Activated CD8-positive, alpha-beta memory T cell treated with anti-CD3 and anti-CD28 coated beads for 24 hours (primary cell): Measurements from ENCODE around the gene GRK5.
"Not testable (repeated sequence)": the region's sequence is repeated elsewhere in the genome, so short reads cannot be mapped to it uniquely, and the experiment has no call there.

Source experiments
- DNase-seq: peaks from one replicate; pipeline ENCODE4 v3.0.0-alpha.2; 2020

Gene GRK5

DNA sequence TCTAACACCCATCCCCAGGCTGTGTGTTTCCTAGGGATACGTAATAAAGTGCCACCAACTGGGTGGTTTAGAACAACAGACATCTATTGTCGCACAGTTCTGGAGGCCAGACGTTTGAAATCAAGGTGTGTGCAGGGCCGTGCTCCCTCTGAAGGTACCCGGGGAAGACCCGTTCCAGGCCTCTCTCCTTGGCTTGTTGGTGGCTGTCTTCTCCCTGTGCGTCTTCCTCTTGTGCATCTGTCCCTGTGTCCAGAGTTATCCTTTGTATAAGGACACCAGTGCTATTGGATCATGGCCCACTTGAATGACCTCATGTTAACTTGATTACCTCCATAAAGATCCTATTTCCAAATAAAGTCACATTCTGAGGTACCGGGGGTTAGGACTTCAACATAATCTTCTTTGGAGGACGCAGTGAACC, 15.6 kb downstream of the GRK5 start:
- no peak for DNase-seq

DNA sequence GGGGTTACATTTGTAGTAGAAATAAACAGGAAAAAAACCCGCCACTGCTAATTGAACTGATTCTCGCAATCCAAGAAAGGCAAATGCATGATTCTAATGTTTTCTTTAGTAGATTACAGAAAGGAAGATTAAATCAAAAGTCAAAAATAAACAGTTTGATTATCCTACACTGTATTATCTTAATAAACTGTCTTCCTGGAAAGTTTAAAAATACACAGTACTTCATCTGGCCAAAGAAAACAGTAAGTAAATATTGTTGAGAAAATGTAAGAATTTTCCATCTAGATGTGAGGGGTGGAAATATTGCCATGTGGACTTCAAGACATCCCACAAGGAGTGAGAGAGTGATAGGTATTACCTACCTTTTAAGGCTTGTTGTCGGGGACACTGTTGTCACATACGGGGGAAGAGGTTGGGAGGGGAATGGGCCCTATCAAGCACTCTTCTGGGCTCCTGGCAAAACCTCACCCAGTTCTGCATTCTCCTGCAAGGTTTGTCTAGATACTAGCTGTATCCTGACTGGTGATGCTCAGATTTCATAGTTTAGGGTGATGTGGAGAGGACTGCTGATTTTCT, 17.8 kb downstream of the GRK5 start:
- DNase-seq = no peak

DNA sequence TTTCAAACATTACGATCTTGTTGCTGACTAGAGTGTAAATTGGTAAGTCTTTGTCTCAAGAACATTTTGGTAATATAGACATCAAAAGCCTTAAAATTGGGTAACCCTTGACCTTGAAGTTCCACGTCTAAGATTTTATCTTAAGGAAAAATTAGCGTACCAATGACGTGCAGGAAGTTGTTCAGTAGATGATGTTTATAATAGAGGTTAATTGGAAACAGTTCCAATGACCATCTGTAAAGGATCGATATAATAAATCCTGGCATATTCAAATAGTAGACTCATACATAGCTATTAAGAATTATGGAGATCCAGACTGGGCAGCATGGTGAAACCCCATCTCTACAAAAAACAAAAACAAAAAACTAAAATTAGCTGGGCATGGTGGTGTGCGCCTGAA, 20.5 kb downstream of the GRK5 start:
- no peak for DNase-seq

DNA sequence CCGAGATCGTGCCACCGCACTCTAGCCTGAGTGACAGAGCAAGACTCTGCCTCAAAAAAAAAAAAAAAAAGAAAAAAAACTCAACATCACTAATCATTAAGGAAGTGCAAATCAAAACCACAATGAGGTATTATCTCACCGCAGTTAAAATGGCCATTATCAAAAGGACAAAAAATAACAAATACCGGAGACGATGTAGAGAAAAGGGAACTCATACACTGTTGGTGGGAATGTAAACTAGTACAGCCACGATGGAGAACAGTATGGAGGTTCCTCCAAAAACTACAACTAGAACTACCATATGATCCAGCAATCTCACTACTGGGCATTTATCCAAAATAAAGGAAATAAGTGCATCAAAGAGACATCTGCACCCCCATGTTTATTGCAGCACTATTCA, 24.3 kb downstream of the GRK5 start:
- DNase-seq = no peak

GRCh38 chr10:119232439-119232838, 25.1 kb downstream of the GRK5 start:
- not testable (repeated sequence) for DNase-seq

- DNase-seq = no peak
Observed at GRCh38 chr10:119233123-119233820, 25.9 kb downstream of the GRK5 start.

- DNase-seq = no peak
Observed at GRCh38 chr10:119233821-119234220, 26.4 kb downstream of the GRK5 start.

- DNase-seq = no peak
Observed at GRCh38 chr10:119235356-119235755, 28.0 kb downstream of the GRK5 start.

GRCh38 chr10:119237722-119238436, 30.5 kb downstream of the GRK5 start:
- DNase-seq = no peak

- DNase-seq = no peak
Observed at GRCh38 chr10:119238577-119238976, 31.2 kb downstream of the GRK5 start.

- not testable (repeated sequence) for DNase-seq
Observed at GRCh38 chr10:119239015-119239414, 31.6 kb downstream of the GRK5 start.

DNA sequence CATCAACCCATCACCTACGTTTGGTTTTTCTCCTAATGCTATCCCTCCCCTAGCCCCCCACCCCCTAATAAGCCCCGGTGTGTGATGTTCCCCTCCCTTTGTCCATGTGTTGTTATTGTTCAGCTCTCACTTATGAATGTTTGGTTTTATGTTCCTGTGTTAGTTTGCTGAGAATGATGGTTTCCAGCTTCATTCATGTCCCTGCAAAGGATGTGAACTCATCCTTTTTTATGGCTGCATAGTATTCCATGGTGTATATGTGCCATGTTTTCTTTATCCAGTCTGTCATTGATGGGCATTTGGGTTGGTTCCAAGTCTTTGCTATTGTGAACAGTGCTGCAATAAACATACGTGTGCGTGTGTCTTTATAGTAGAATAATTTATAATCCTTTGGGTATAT, 32.3 kb downstream of the GRK5 start:
- not testable (repeated sequence) for DNase-seq

GRCh38 chr10:119241066-119241465, 33.7 kb downstream of the GRK5 start:
- no peak for DNase-seq

DNA sequence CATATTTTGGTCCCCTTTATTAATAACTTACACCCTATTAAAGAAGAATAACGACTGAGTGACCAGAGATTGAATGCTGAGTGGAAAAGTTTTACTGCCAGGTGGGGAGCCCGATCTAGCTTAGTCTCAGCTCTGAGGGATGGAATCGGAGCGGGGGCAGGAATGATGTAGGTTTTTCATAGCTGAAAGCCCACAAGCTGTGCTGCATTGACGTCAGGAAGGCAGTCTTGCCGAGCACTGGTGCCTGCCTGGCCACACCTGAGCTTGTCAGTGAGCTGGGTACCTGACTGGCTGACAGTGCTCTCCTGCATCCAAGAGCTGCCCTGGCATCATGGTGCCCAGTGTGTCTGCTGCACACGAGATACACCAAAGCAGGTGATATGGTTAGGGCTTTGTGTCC, 34.8 kb downstream of the GRK5 start:
- DNase-seq = no peak

- no peak for DNase-seq
Observed at GRCh38 chr10:119243488-119243887, 36.1 kb downstream of the GRK5 start.

DNA sequence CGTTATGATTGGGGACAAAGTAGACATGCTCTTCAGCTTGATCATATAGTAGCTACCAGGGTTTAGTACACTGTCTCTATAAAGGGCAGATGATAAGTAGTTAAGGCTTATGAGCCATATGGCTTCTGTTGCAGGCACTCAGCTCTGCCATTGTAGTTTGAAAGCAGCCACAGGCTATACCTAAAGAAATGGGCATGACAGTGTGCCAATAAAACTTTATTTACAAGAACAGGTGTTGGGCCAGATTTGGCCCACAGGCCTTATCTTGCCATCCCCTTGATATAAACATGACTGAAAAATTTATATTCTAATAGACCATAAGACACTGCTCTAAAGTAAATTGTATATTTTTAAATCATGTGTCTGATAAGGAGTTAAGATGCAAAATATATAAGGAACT, 36.6 kb downstream of the GRK5 start:
- DNase-seq = no peak

GRCh38 chr10:119245272-119245671, 37.9 kb downstream of the GRK5 start:
- DNase-seq = no peak

DNA sequence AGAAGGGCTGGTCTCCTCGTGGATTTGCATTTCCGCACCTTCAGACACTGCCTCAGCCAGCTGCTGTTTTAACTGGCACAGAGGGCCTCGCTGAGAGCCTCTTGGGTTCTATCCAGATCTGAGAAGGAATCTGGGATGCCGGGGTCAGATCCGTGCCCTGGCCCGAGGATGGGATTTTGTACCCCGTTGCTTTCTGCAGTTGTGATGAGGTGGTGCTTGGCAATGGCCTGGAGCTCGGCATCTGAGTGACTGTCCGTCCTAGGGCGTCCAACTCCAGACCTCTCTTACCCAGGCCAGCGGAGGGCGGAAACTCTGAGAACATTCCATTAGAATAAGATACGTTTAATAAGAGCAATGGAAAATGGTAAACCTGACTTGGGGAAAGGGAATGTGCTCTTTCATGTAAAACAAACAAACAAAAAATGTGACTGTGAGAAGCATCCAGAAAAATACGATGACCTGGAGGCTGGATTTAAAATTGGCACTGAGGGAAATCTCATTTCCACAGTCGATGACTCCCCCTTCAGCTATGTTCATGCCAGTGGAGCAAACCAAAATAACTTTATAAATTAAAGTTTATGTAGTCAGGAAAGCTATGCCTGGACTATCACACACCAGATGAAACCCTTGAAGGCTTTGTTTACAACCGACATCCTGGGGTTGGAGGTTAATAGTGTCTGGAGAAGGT, 39.6 kb downstream of the GRK5 start:
- DNase-seq = no peak

GRCh38 chr10:119247550-119247894, 40.2 kb downstream of the GRK5 start:
- DNase-seq = no peak

DNA sequence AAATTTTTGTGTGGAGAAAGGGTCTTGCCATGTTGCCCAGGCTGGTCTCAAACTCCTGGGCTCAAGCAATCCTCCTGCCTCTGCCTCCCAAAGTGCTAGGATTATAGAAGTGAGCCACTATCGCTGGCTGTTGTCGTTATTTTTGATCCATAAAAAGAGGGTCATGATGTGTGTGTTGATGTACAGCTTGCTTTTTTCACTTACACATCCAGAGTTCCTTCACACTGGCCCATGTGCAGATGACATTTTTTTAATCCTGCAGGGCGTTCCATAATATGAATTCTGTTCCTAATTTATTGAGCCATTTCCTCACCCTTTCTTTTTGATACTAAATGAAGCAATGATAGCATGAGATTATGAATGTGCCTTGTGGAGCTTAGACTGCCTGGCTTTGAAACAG, 40.8 kb downstream of the GRK5 start:
- no peak for DNase-seq

GRCh38 chr10:119248681-119249080, 41.3 kb downstream of the GRK5 start:
- no peak for DNase-seq

- no peak for DNase-seq
Observed at GRCh38 chr10:119250641-119251314, 43.4 kb downstream of the GRK5 start.

GRCh38 chr10:119251315-119251708, 43.9 kb downstream of the GRK5 start:
- DNase-seq = no peak
